ENCODE measurements around the gene NIT1. TPM values are rescaled to one million over a fixed set of nuclear protein-coding genes. Genes with fewer than 3 reads are reported as not detected.

NIT1 gene
- total and polyA plus RNA-seq, 2 donors (not counting 3 experiments of a cell fraction or from before 2014, with no cell fraction given), result 20.3 to 26.5 TPM

DNA sequence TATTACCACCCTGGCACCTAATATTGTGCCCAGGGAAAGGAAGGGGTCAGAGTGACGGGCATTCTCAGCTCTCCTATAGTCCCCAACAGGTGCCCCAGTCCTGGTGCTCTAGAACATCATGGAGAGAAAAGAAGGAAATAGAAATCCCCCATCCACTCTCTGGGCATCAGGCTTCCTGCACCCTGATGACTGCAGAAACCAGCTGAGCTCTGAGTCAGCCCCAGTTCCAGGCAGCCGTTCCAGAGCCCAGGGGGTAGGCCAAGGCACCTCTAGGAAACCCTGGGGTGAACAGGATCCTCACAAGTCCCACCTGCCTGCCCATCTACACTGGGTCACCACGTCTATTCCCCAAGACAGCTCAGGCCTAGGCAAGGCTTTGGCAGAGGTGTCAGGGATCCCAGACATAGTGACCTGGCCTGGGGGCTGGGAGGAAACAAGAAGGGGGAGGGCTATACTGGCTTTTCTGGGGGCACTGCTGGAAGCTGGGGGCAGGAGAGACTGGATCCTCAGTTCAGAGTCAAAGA lies 29.3 kb upstream of the NIT1 start:
- intact Hi-C loops (cut with micrococcal nuclease), result no loop called here
- CTCF ChIA-PET, result interaction anchor here (0.7 to 2.1 kb wide), 3 partner anchors 9 to 91 kb away, joined by 3 to 6 read pairs (median 3); no protein-coding TSS in a partner anchor
- Histone ChIP-seq H3K4me3 (replicated peaks in 1 of 3; ENCODE audit: insufficient read depth in 1 of 3, low read depth in 1 of 3, low read length in 3 of 3) (no peak overlapping the region), H2AFZ (ENCODE audit: low read depth, low read length) (no peak overlapping the region), H3K79me2 (ENCODE audit: control insufficient read depth, insufficient read depth, low read length) (no peaks in the 10 kb centered on the region), H3K4me2 (ENCODE audit: insufficient read depth, low read length) (no peak overlapping the region), H3K9ac (replicated peaks; ENCODE audit: extremely low read depth, insufficient read depth, low read length) (no peak overlapping the region), H3K27ac (ENCODE audit: insufficient read depth, low read depth, low read length) (no peak overlapping the region), H3K9me3 (replicated peaks; ENCODE audit: control insufficient read depth, insufficient read depth, low read length) (no peaks in the 10 kb centered on the region), H3K9me1 (replicated peaks; ENCODE audit: control insufficient read depth, extremely low read depth, insufficient read depth, low read length) (no peaks in the 10 kb centered on the region), H3K36me3 (ENCODE audit: control insufficient read depth in 2 of 2, extremely low read depth in 1 of 2, insufficient read depth in 2 of 2, low read length in 2 of 2) (no peaks in the 10 kb centered on the region), H3K27me3 (ENCODE audit: control insufficient read depth in 2 of 2, insufficient read depth in 2 of 2, low read length in 2 of 2) (no peaks in the 10 kb centered on the region), H4K20me1 (replicated peaks; ENCODE audit: control insufficient read depth, extremely low read depth, insufficient read depth, low read length) (no peaks in the 10 kb centered on the region), H3K4me1 (ENCODE audit: control insufficient read depth, extremely low read depth, insufficient read depth, low read length) (no peaks in the 10 kb centered on the region)
- TF ChIP-seq MYC (IDR thresholded peaks at IDR 0.05; ENCODE audit: low read depth, low read length) (no peak), JUN (IDR thresholded peaks at IDR 0.05; ENCODE audit: borderline replicate concordance, insufficient read depth, insufficient read length, low read depth) (no peak), GATA2 (IDR thresholded peaks at IDR 0.05; ENCODE audit: insufficient read depth, insufficient read length, low read depth, low read length) (no peak), POLR2A (IDR thresholded peaks at IDR 0.05; ENCODE audit: low read depth, low read length) (no peak), EZH2 (IDR thresholded peaks at IDR 0.05; ENCODE audit: borderline replicate concordance, low read depth, low read length, severe bottlenecking) (no peak), FOS (IDR thresholded peaks at IDR 0.05; ENCODE audit: borderline replicate concordance, insufficient read depth, low read length) (no peak), POLR2AphosphoS5 (IDR thresholded peaks at IDR 0.05; ENCODE audit: insufficient read depth, low read depth, low read length) (no peak)
- TF ChIP-seq, protein P1, sequence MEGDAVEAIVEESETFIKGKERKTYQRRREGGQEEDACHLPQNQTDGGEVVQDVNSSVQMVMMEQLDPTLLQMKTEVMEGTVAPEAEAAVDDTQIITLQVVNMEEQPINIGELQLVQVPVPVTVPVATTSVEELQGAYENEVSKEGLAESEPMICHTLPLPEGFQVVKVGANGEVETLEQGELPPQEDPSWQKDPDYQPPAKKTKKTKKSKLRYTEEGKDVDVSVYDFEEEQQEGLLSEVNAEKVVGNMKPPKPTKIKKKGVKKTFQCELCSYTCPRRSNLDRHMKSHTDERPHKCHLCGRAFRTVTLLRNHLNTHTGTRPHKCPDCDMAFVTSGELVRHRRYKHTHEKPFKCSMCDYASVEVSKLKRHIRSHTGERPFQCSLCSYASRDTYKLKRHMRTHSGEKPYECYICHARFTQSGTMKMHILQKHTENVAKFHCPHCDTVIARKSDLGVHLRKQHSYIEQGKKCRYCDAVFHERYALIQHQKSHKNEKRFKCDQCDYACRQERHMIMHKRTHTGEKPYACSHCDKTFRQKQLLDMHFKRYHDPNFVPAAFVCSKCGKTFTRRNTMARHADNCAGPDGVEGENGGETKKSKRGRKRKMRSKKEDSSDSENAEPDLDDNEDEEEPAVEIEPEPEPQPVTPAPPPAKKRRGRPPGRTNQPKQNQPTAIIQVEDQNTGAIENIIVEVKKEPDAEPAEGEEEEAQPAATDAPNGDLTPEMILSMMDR (IDR thresholded peaks at IDR 0.05; ENCODE audit: extremely low read depth in 1 of 2, insufficient read depth in 1 of 2, low read depth in 1 of 2, low read length in 2 of 2), result no peak
- TF ChIP-seq, protein P2, sequence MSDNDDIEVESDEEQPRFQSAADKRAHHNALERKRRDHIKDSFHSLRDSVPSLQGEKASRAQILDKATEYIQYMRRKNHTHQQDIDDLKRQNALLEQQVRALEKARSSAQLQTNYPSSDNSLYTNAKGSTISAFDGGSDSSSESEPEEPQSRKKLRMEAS (IDR thresholded peaks at IDR 0.05; ENCODE audit: insufficient read depth, insufficient read length), result no peak
- BruUV-seq (replicated peaks), result no TSS peak
- no peak for DNase-seq (ENCODE audit: low read depth, low spot score)
- dilution Hi-C loops (cut with MboI; ENCODE audit: extremely low pct_ligation_motif_present, low sequenced_read_pairs), result no loop called here
- no peak for FAIRE-seq
- POLR2A ChIA-PET, result no interaction called here

Measured in endothelial cell of umbilical vein (primary cell).